HL-60 (cell line): ENCODE results near the gene TRIM29.

Experiments
- DNase-seq, 2 experiments: peaks; one replicate each; pipeline ENCODE4 v3.0.0-alpha.2; 2010 to 2020; ENCODE audit warnings: low read depth in 1 of 2, low spot score in 1 of 2
- H3K27ac ChIP-seq: fragments of 250-450 bp; sonication (Bioruptor Pico); replicated peaks from 2 replicates; pipeline ENCODE4 v1.5.1; 2020; ENCODE audit warnings: mild to moderate bottlenecking, moderate library complexity
- H3K27me3 ChIP-seq: fragments of 250-450 bp; sonication (Bioruptor Pico); 2 replicates; pipeline ENCODE4 v1.5.1; 2021; ENCODE audit warnings: mild to moderate bottlenecking, moderate library complexity; ENCODE audit not compliant: insufficient read depth, poor library complexity, severe bottlenecking
- H3K4me3 ChIP-seq: replicated peaks from 2 replicates; pipeline ENCODE4 v1.5.1; 2011; ENCODE audit warnings: mild to moderate bottlenecking, control low read depth, low read length; ENCODE audit not compliant: insufficient read depth
- GABPA ChIP-seq: IDR thresholded peaks from 2 replicates; pipeline ENCODE4 v1.6.1; 2012; ENCODE audit warnings: low read depth
- POLR2AphosphoS5 ChIP-seq: IDR thresholded peaks from 2 replicates; pipeline ENCODE4 v1.6.1; 2012; ENCODE audit warnings: low read depth
- SPI1 ChIP-seq: IDR thresholded peaks from 2 replicates; pipeline ENCODE4 v1.6.1; 2012; ENCODE audit warnings: low read depth, mild to moderate bottlenecking, borderline replicate concordance
- TF ChIP-seq, protein P1 (sequence below): IDR thresholded peaks from one replicate; pipeline ENCODE4 v1.5.1; 2011; ENCODE audit warnings: low read length, control low read depth, inconsistent platforms; ENCODE audit not compliant: insufficient read depth
- TF ChIP-seq, protein P2 (sequence below): IDR thresholded peaks from 2 replicates; pipeline ENCODE4 v1.6.1; 2012; ENCODE audit warnings: low read depth; ENCODE audit not compliant: insufficient replicate concordance

The TRIM29 gene

DNA sequence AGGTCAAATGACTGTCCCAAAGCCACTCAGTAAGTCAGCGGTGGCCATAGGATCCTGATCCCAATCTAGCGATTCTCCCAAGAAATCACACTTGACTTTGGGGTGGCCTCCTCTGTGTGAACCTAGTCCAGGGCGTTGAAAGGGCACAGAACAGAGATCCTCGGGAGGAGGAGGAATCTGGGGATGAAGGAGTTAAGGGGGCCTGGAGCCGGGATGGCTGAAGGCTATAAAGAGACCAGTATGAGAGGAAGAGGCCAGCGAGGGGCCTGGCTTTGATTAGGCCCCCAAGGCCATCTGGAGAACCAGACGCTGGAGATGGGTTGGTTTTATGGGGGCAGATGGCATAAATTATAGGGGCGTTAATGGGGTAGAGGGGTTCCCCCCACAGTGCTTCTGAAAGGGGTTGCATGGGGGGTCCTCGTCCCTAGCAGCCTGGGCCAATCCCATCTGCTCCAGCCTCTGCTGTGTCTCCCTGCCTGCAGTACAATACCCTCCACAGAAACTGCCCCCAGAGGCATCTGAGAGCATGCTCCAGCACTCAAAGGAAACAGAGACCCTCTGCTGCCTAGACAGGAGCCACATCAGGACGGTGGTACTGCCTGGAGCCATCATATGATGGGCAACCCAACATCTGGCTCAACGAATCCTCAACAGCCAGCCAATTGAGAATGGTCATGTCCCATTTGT is 35.2 kb upstream of the TRIM29 start:
- H3K4me3 ChIP-seq = no peak overlapping the region
- no peak for DNase-seq
- TF ChIP-seq GABPA (no peak), POLR2AphosphoS5 (no peak), SPI1 (no peak)
- TF ChIP-seq, protein P1, sequence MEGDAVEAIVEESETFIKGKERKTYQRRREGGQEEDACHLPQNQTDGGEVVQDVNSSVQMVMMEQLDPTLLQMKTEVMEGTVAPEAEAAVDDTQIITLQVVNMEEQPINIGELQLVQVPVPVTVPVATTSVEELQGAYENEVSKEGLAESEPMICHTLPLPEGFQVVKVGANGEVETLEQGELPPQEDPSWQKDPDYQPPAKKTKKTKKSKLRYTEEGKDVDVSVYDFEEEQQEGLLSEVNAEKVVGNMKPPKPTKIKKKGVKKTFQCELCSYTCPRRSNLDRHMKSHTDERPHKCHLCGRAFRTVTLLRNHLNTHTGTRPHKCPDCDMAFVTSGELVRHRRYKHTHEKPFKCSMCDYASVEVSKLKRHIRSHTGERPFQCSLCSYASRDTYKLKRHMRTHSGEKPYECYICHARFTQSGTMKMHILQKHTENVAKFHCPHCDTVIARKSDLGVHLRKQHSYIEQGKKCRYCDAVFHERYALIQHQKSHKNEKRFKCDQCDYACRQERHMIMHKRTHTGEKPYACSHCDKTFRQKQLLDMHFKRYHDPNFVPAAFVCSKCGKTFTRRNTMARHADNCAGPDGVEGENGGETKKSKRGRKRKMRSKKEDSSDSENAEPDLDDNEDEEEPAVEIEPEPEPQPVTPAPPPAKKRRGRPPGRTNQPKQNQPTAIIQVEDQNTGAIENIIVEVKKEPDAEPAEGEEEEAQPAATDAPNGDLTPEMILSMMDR = no peak
- TF ChIP-seq, protein P2, sequence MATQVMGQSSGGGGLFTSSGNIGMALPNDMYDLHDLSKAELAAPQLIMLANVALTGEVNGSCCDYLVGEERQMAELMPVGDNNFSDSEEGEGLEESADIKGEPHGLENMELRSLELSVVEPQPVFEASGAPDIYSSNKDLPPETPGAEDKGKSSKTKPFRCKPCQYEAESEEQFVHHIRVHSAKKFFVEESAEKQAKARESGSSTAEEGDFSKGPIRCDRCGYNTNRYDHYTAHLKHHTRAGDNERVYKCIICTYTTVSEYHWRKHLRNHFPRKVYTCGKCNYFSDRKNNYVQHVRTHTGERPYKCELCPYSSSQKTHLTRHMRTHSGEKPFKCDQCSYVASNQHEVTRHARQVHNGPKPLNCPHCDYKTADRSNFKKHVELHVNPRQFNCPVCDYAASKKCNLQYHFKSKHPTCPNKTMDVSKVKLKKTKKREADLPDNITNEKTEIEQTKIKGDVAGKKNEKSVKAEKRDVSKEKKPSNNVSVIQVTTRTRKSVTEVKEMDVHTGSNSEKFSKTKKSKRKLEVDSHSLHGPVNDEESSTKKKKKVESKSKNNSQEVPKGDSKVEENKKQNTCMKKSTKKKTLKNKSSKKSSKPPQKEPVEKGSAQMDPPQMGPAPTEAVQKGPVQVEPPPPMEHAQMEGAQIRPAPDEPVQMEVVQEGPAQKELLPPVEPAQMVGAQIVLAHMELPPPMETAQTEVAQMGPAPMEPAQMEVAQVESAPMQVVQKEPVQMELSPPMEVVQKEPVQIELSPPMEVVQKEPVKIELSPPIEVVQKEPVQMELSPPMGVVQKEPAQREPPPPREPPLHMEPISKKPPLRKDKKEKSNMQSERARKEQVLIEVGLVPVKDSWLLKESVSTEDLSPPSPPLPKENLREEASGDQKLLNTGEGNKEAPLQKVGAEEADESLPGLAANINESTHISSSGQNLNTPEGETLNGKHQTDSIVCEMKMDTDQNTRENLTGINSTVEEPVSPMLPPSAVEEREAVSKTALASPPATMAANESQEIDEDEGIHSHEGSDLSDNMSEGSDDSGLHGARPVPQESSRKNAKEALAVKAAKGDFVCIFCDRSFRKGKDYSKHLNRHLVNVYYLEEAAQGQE = no peak
- no peak overlapping the region; the same call in 1 of the 2 replicates for H3K27ac ChIP-seq
- H3K27me3 ChIP-seq = peaks cover 12% of the 10 kb centered on the region

DNA sequence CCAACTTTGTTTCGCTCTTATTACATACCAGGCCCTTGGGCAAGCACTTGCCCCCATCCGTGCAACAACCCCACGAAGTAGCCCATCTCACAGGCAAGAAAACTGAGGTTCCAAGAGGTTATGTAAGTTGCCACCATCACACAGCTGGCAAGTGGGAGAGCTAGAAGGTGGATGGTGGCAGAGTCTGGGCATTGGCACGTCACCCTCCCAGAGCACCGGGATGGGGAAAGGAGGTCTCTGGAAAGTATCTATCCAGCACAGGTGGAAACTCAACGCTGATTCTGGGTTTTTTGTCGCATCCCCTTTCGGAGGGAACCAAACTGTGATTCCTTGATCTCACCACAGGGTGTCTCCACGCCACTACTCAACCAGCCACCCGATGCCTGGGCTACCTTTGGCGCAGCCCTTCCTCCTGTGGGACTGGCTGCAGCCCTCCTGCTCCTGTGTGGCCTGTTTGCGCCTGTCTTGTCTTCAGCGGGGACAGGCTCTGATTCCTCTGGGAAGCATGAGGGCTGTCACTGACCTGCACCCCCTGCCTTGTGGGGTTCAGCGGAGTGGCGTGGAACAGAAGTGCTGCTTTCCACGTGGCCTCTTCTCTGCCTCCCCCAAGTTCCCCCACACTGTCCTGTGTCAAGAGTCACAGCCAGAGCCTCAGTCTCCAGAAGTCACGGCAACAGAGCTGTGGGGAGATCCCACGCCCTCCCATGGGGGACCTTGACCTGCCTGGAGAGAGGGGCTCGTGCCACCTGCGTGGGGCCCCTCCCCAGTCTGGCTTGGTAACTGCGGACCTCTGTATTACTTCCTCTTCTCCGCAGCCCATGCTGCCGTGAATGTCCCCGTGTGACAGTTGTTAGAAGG is 34.4 kb upstream of the TRIM29 start:
- DNase-seq = peak; percentile 43 to 81
- TF ChIP-seq SPI1 (no peak), GABPA (no peak)
- TF ChIP-seq, protein P1 = peak; percentile 77
- TF ChIP-seq, protein P2 = no peak
- peaks cover 12% of the 10 kb centered on the region for H3K27me3 ChIP-seq
- H3K4me3 ChIP-seq = no peak overlapping the region; the same call in 1 of the 2 replicates
- H3K27ac ChIP-seq = peak overlapping the region; percentile 49

DNA sequence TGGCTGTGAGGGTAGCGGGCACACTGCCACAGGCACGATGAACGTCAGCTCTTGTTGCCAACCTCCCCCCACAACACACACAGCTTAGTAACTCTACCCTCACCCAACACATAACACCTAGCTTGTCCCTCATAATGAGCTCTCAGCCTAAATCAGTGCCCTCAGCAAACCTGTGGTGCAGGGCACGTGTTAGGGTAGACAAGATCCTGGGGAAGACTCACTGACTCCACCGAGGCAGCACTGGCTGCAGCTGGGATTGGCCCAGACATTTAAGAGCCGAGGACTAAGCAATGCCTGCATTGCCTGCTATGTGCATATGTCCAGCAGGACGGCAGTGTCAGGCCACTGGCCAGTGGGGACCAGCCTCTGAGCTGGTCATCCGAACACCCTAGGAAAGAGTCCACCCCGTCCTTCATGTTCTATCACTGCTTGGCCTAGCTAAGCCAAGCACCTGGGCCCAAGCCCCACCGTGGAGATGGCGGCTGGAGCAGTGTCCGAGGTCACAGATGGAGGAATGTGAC is 32.9 kb upstream of the TRIM29 start:
- no peak for DNase-seq
- peaks cover 12% of the 10 kb centered on the region for H3K27me3 ChIP-seq
- no peak overlapping the region for H3K4me3 ChIP-seq
- H3K27ac ChIP-seq = no peak overlapping the region
- TF ChIP-seq POLR2AphosphoS5 = no peak
- TF ChIP-seq, protein P2 = no peak
- TF ChIP-seq SPI1 = no peak
- no peak for TF ChIP-seq GABPA
- TF ChIP-seq, protein P1 = no peak
